GM19463 (cell line): Measurements from ENCODE around the gene SPTBN2.
A peak's percentile ranks its signal among the peaks of the same experiment; 100 is the strongest.

Source experiments
- ATAC-seq: cut with Tn5 transposase; IDR thresholded peaks from one replicate; pipeline ENCODE4 v1.9.1; 2021; ENCODE audit warnings: mild to moderate bottlenecking, moderate library complexity; ENCODE audit not compliant: unreplicated experiment

SPTBN2 gene

GRCh38 chr11:66705587-66706335, 23.3 kb downstream of the SPTBN2 start:
- no peak for ATAC-seq

GRCh38 chr11:66704659-66705360, 24.2 kb downstream of the SPTBN2 start:
- no peak for ATAC-seq

- ATAC-seq, result no peak
Observed at GRCh38 chr11:66701432-66702240, 27.4 kb downstream of the SPTBN2 start.

GRCh38 chr11:66700742-66701141, 28.3 kb downstream of the SPTBN2 start:
- ATAC-seq, result no peak

- ATAC-seq, result no peak
Observed at GRCh38 chr11:66700337-66700736, 28.7 kb downstream of the SPTBN2 start.

- no peak for ATAC-seq
Observed at GRCh38 chr11:66698491-66698890, 30.5 kb downstream of the SPTBN2 start.

- no peak for ATAC-seq
Observed at GRCh38 chr11:66697988-66698387, 31.0 kb downstream of the SPTBN2 start.

- no peak for ATAC-seq
Observed at GRCh38 chr11:66696146-66696545, 32.9 kb downstream of the SPTBN2 start.

- ATAC-seq, result peak; percentile 60
Observed at GRCh38 chr11:66694732-66695207, 34.2 kb downstream of the SPTBN2 start.

GRCh38 chr11:66694056-66694410, 35.0 kb downstream of the SPTBN2 start:
- ATAC-seq, result no peak

GRCh38 chr11:66693356-66694055, 35.5 kb downstream of the SPTBN2 start:
- no peak for ATAC-seq

GRCh38 chr11:66692871-66693331, 36.1 kb downstream of the SPTBN2 start:
- no peak for ATAC-seq

GRCh38 chr11:66692446-66692845, 36.6 kb downstream of the SPTBN2 start:
- ATAC-seq, result no peak

- ATAC-seq, result no peak
Observed at GRCh38 chr11:66691311-66691980, 37.6 kb downstream of the SPTBN2 start.

- ATAC-seq, result no peak
Observed at GRCh38 chr11:66689661-66690590, 39.1 kb downstream of the SPTBN2 start.

GRCh38 chr11:66688561-66689534, 40.2 kb downstream of the SPTBN2 start:
- no peak for ATAC-seq

- no peak for ATAC-seq
Observed at GRCh38 chr11:66687831-66688281, 41.2 kb downstream of the SPTBN2 start.
